Panc1 (cell line): Measurements from ENCODE around the gene IL32. TPM values are rescaled to one million over a fixed set of nuclear protein-coding genes. Genes with fewer than 3 reads are reported as not detected.

ENCODE experiments used
- ATAC-seq: fragments of 200-7000 bp; cut with Tn5 transposase; 2 replicates; pipeline ENCODE4 v1.9.1; 2020; ENCODE audit warnings: mild to moderate bottlenecking, moderate library complexity
- BruUV-seq: library from RNA; stranded (reverse); fragments of 400-500 nt; replicated peaks from 2 replicates; lab custom pipeline; 2021; lab: Mats Ljungman, UMichigan
- CTCF ChIA-PET: fragments of 300-600 bp; sonication (Branson Sonifier 250); formaldehyde crosslinking; loops from one replicate; lab custom pipeline; 2022; ENCODE audit warnings: antibody characterized with exemption; lab: Charles Lee
- POLR2A ChIA-PET: fragments of 300-600 bp; sonication (Branson Sonifier 250); formaldehyde crosslinking; loops from one replicate; lab custom pipeline; 2022; ENCODE audit warnings: antibody characterized with exemption; lab: Charles Lee
- DNase-seq: peaks from one replicate; pipeline ENCODE4 v3.0.0-alpha.2; 2010; ENCODE audit warnings: low read depth, low spot score
- H3K27ac ChIP-seq: 2 replicates; pipeline ENCODE4 v1.5.1; 2011; ENCODE audit warnings: mild to moderate bottlenecking, low read length, inconsistent platforms
- H3K27me3 ChIP-seq: fragments of 200-500 bp; sonication (Bioruptor generic); 2 replicates; pipeline ENCODE4 v1.6.0; 2014; ENCODE audit warnings: low read length, inconsistent platforms; ENCODE audit not compliant: control insufficient read depth, insufficient read depth
- H3K36me3 ChIP-seq: fragments of 200-500 bp; sonication (Bioruptor generic); 2 replicates; pipeline ENCODE4 v1.5.1; 2014; ENCODE audit warnings: inconsistent platforms, mild to moderate bottlenecking, low read length, moderate library complexity; ENCODE audit not compliant: control insufficient read depth, insufficient read depth
- H3K4me1 ChIP-seq: 2 replicates; pipeline ENCODE4 v1.5.1; 2011; ENCODE audit warnings: inconsistent platforms, mild to moderate bottlenecking, low read length, moderate library complexity; ENCODE audit not compliant: control insufficient read depth, insufficient read depth
- H3K4me3 ChIP-seq, 2 experiments: 2 replicates each; pipeline ENCODE4 v1.5.1; 2011 to 2012; ENCODE audit warnings: low read depth in 2 of 2, low read length in 2 of 2, mild to moderate bottlenecking in 2 of 2, inconsistent platforms in 1 of 2, moderate library complexity in 1 of 2
- H3K9me3 ChIP-seq: fragments of 200-500 bp; sonication (Bioruptor generic); 2 replicates; pipeline ENCODE4 v1.5.1; 2014; ENCODE audit warnings: low read depth, mild to moderate bottlenecking, inconsistent platforms, low read length, moderate library complexity; ENCODE audit not compliant: control insufficient read depth, insufficient read depth
- POLR2AphosphoS5 ChIP-seq: IDR thresholded peaks from 2 replicates; pipeline ENCODE4 v1.6.1; 2012; ENCODE audit warnings: mild to moderate bottlenecking, low read depth, low read length, moderate library complexity
- SIN3A ChIP-seq: IDR thresholded peaks from 2 replicates; pipeline ENCODE4 v1.6.1; 2012; ENCODE audit warnings: low read depth, mild to moderate bottlenecking, low read length, moderate library complexity, borderline replicate concordance; ENCODE audit not compliant: insufficient read depth
- TCF7L2 ChIP-seq: IDR thresholded peaks from 2 replicates; pipeline ENCODE4 v1.6.1; 2011; ENCODE audit warnings: mild to moderate bottlenecking, low read depth, low read length, inconsistent platforms
- in situ Hi-C: cut with HindIII; loops from 2 replicates; pipeline ENCODE4 v1.10.0; 2016; ENCODE audit warnings: low sequenced_read_pairs, low pct_unique_long_range_greater_than_20kb
- intact Hi-C: fragments of 100-400 bp; cut with micrococcal nuclease; formaldehyde crosslinking; loops from one replicate; pipeline ENCODE4 v1.10.0; 2022; ENCODE audit not compliant: unreplicated experiment
- total RNA-seq: library from RNA; stranded (reverse); gene quantifications from one replicate; pipeline ENCODE4 v1.2.1, GENCODE V29; 2021; ENCODE audit not compliant: unreplicated experiment
- TF ChIP-seq, protein P1 (sequence below): fragments of 450-650 bp; IDR thresholded peaks from 2 replicates; pipeline ENCODE4 v1.5.1; 2017; ENCODE audit warnings: mild to moderate bottlenecking
- TF ChIP-seq, protein P2 (sequence below), 2 experiments: IDR thresholded peaks; 2 replicates each; pipeline ENCODE4 v1.6.1; 2011 to 2012; ENCODE audit warnings: low read depth in 2 of 2, control low read depth in 1 of 2, low read length in 1 of 2, mild to moderate bottlenecking in 1 of 2, moderate library complexity in 1 of 2; ENCODE audit not compliant: insufficient read depth in 1 of 2

Gene IL32
- total RNA-seq, 1 experiment from 2014 or later, result 17.1 TPM

DNA sequence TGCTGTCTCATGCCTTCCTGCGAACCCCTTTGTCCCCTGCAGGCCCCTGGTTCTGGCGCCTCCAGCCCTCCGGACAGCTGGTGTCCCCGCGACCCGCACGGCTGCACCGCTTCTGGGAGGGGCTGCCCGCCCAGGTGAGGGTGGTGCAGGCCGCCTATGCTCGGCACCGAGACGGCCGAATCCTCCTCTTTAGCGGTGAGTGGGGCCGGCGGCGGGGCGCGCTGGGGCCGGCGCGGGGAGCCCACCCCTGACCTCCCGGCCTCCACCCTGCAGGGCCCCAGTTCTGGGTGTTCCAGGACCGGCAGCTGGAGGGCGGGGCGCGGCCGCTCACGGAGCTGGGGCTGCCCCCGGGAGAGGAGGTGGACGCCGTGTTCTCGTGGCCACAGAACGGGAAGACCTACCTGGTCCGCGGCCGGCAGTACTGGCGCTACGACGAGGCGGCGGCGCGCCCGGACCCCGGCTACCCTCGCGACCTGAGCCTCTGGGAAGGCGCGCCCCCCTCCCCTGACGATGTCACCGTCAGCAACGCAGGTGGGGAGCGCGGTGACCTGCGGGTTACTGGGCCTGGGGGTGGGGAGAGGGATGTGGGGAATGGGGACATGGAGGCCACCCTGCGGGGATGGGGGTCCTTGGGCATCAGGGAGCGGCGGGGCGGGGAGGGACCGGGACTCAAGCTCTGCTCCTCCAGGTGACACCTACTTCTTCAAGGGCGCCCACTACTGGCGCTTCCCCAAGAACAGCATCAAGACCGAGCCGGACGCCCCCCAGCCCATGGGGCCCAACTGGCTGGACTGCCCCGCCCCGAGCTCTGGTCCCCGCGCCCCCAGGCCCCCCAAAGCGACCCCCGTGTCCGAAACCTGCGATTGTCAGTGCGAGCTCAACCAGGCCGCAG, 7.1 kb upstream of the IL32 start:
- ChIA-PET POLR2A (no interaction called here), CTCF (interaction anchor here (0.6 to 2.2 kb wide), 8 partner anchors 9 to 114 kb away, joined by 3 to 12 read pairs (median 6); no protein-coding TSS in a partner anchor)
- peaks cover 2% of the 10 kb centered on the region; the same call in 1 of the 2 replicates for H3K4me1 ChIP-seq
- no peak for DNase-seq
- ATAC-seq, result peak; percentile 66
- TF ChIP-seq POLR2AphosphoS5 (no peak), SIN3A (no peak), TCF7L2 (no peak)
- TF ChIP-seq, protein P1, sequence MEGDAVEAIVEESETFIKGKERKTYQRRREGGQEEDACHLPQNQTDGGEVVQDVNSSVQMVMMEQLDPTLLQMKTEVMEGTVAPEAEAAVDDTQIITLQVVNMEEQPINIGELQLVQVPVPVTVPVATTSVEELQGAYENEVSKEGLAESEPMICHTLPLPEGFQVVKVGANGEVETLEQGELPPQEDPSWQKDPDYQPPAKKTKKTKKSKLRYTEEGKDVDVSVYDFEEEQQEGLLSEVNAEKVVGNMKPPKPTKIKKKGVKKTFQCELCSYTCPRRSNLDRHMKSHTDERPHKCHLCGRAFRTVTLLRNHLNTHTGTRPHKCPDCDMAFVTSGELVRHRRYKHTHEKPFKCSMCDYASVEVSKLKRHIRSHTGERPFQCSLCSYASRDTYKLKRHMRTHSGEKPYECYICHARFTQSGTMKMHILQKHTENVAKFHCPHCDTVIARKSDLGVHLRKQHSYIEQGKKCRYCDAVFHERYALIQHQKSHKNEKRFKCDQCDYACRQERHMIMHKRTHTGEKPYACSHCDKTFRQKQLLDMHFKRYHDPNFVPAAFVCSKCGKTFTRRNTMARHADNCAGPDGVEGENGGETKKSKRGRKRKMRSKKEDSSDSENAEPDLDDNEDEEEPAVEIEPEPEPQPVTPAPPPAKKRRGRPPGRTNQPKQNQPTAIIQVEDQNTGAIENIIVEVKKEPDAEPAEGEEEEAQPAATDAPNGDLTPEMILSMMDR, result no peak
- TF ChIP-seq, protein P2, sequence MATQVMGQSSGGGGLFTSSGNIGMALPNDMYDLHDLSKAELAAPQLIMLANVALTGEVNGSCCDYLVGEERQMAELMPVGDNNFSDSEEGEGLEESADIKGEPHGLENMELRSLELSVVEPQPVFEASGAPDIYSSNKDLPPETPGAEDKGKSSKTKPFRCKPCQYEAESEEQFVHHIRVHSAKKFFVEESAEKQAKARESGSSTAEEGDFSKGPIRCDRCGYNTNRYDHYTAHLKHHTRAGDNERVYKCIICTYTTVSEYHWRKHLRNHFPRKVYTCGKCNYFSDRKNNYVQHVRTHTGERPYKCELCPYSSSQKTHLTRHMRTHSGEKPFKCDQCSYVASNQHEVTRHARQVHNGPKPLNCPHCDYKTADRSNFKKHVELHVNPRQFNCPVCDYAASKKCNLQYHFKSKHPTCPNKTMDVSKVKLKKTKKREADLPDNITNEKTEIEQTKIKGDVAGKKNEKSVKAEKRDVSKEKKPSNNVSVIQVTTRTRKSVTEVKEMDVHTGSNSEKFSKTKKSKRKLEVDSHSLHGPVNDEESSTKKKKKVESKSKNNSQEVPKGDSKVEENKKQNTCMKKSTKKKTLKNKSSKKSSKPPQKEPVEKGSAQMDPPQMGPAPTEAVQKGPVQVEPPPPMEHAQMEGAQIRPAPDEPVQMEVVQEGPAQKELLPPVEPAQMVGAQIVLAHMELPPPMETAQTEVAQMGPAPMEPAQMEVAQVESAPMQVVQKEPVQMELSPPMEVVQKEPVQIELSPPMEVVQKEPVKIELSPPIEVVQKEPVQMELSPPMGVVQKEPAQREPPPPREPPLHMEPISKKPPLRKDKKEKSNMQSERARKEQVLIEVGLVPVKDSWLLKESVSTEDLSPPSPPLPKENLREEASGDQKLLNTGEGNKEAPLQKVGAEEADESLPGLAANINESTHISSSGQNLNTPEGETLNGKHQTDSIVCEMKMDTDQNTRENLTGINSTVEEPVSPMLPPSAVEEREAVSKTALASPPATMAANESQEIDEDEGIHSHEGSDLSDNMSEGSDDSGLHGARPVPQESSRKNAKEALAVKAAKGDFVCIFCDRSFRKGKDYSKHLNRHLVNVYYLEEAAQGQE (IDR thresholded peaks at IDR 0.05; ENCODE audit: insufficient read depth in 1 of 2, low read depth in 2 of 2, low read length in 1 of 2), result no peak
- intact Hi-C loops, result loop anchor here (10.0 kb wide), 1 partner anchor 66 kb away; no protein-coding TSS in a partner anchor
- no peaks in the 10 kb centered on the region for H3K9me3 ChIP-seq
- no TSS peak for BruUV-seq
- H3K27ac ChIP-seq, result no peak overlapping the region; the same call in 1 of the 2 replicates
- H3K4me3 ChIP-seq, result peak overlapping the region; percentile 70 to 74
- H3K36me3 ChIP-seq, result no peaks in the 10 kb centered on the region
- in situ Hi-C loops, result no loop called here
- H3K27me3 ChIP-seq, result no peaks in the 10 kb centered on the region

DNA sequence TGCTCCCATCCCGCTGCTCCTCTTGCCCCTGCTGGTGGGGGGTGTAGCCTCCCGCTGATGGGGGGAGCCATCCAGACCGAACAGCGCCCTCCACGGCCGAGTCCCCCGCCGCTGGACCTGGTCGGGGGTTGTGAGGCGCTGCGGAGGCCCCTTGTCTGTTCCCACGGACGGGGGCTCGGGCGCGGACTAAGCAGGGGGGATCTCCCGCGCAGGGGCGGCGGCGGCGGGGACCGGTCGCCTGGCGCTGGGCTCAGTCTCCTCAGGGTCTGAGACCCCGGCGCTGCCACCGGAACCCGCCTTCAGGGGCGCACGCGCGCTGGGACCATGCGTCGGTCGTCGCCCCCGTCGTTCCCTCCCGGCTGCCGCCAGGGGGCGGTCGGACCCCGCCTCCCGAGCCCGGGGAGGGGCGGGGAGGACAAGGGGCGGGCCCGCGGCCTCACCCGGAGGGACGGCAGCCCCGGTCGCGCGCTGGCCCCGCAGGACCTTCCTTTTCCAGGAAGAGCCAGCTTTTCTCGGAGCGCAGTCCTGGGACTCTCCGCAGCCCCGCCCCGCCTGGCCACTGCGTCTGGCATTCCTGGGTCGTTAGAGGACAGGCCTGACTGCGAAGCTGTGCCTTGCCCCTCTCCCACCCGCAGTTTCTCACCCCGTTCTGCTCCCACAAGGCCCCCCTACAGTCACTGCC, 6.3 kb upstream of the IL32 start:
- in situ Hi-C loops (no loop called here), intact Hi-C loops (loop anchor here (10.0 kb wide), 1 partner anchor 66 kb away; no protein-coding TSS in a partner anchor)
- DNase-seq (no peak), ATAC-seq (peak; percentile 93)
- no TSS peak for BruUV-seq
- peak overlapping the region; percentile 83 for H3K27ac ChIP-seq
- TF ChIP-seq, protein P1, result peak; percentile 97
- peak; percentile 65; the same call in 1 of the 2 replicates for TF ChIP-seq SIN3A
- TF ChIP-seq POLR2AphosphoS5, result peak; percentile 33; the same call in 1 of the 2 replicates
- TF ChIP-seq TCF7L2, result no peak
- H3K27me3 ChIP-seq, result no peaks in the 10 kb centered on the region
- ChIA-PET POLR2A (no interaction called here), CTCF (interaction anchor here (0.6 to 2.2 kb wide), 10 partner anchors 9 to 1218 kb away, joined by 3 to 9 read pairs (median 4); a partner anchor contains a TSS)
- H3K36me3 ChIP-seq, result no peaks in the 10 kb centered on the region
- H3K4me1 ChIP-seq, result peaks cover 2% of the 10 kb centered on the region; the same call in 1 of the 2 replicates
- H3K9me3 ChIP-seq, result no peaks in the 10 kb centered on the region
- peak overlapping the region; percentile 70 to 74 for H3K4me3 ChIP-seq
